Activated CD4-positive, alpha-beta T cell treated with anti-CD3 and anti-CD28 coated beads, Interleukin-2, amount 50 U/mL, for 16 hours (primary cell): Measurements from ENCODE around the gene TMEM220.
"Not testable (repeated sequence)": the region's sequence is repeated elsewhere in the genome, so short reads cannot be mapped to it uniquely, and the experiment has no call there.

Source experiments
- DNase-seq: peaks from one replicate; pipeline ENCODE4 v3.0.0-alpha.2; 2020

Gene TMEM220

GRCh38 chr17:10754861-10755591, 25.2 kb upstream of the TMEM220 start:
- DNase-seq, result no peak

GRCh38 chr17:10754109-10754508, 24.3 kb upstream of the TMEM220 start:
- DNase-seq, result peak; percentile 34

DNA sequence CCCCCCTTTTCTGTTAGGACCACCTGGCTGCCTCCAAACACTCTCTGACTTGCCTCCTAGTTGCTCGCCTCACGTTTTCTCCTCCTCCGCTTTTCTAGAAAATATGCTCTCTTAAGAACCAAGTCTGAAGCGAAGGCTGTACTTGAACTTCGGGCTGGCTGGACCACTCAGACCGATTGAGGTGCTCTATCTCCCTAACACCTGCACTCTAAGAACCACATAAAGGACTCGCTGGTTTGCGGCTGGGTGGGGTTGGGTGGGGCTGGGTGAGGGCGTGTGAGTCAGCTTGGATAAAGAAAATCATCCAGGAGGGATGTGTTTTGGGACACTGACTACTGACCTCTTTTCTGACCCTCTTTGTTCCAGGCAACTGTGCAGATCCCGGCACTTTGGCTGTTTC, 22.9 kb upstream of the TMEM220 start:
- DNase-seq, result no peak

- no peak for DNase-seq
Observed at GRCh38 chr17:10751563-10751962, 21.7 kb upstream of the TMEM220 start.

DNA sequence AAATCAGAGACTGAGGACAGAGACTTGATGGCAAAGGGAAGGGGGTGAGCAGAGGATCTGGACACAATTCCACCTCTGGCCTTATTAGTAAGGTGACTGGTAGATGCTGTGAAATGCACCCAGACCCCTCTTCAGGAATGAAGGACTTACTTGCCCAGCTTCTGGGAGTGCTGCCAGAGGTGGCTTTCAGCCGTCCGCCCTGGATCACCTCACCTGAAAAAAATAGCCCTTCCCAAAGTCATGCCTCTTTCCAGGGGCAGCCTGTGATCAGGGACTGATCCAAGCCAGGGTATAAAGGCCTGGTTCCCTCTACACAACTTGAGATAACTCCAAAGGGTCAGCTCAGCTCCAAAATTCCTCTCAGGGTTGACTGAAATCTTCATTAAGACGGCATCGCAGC, 20.4 kb upstream of the TMEM220 start:
- DNase-seq, result no peak

GRCh38 chr17:10748531-10749181, 18.8 kb upstream of the TMEM220 start:
- DNase-seq, result no peak

GRCh38 chr17:10745231-10745630, 15.4 kb upstream of the TMEM220 start:
- no peak for DNase-seq

- DNase-seq, result no peak
Observed at GRCh38 chr17:10744501-10745000, 14.7 kb upstream of the TMEM220 start.

- no peak for DNase-seq
Observed at GRCh38 chr17:10743316-10744009, 13.6 kb upstream of the TMEM220 start.

DNA sequence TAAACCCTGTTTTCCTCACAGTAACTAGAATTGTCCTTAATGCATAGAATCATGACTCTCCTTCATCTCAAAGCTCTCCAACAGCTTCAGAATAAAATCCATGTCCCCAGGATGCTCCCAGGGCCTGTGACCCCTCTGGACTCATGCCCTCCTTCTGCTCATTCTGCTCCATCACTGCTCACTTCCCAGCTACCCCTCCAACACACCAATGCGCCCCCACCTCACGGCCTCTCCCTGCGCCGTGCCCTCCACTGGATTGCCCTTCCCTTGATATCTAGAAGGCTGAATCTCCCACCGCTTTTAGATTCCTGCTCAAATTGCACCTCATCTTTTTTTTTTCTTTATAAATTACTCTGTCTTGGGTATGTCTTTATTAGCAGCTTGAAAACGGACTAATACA, 12.6 kb upstream of the TMEM220 start:
- DNase-seq, result no peak

DNA sequence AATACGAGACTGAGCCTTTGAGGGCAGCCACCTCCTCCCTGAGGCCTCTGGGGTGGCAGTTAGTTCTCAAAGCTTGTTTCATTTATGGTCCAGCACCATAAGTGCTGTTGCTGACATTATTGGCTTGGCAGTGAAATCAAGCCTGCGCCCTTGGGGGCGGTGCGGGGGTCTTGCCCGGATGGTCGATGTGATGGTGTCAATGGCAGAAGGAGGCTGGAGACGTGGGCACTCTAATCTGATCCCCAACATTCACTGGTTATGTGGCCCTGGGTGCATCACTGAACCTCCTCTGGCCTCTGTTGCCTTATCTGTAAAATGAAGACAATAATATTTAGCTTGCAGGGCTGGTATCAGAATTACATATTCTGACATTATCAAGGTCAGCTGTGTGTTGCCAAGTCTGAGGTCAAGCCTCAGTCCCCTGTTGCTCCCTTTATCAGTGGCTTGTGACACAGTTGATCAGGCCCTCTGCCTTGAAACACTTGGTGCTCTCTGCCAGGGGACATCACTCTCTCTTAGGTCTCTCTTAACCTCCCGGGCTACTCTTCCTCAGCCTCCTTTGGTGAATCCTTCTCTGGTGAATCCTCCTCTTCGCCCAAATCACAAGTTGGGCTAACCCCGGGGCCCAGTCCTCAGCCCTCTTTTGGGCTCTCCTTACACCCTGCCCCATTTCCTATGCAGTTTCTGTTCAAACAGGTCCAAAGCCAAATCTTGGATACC, 11.8 kb upstream of the TMEM220 start:
- DNase-seq, result no peak

DNA sequence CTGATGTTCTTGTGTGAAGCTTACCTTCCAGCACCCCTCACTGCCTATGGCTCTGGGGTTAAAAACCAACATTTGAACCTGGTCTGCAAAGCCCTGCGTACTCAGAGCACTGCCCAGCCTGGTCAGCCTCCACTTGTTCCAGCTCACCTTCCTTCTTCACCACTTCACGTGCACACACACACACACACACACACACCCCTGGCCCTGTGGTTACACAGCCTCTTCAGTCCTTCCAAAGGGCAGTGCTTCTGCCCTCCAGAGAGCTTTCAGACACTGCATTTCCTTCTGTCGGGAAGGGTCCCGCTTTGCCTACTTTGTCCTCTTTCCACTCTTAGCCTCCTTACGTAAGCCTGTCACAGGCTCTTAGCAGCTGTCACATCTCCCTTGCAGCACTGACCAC, 9.6 kb upstream of the TMEM220 start:
- DNase-seq, result no peak

GRCh38 chr17:10738521-10739258, 8.9 kb upstream of the TMEM220 start:
- DNase-seq, result no peak

GRCh38 chr17:10737736-10738135, 7.9 kb upstream of the TMEM220 start:
- no peak for DNase-seq

GRCh38 chr17:10737168-10737622, 7.4 kb upstream of the TMEM220 start:
- peak; percentile 44 for DNase-seq

DNA sequence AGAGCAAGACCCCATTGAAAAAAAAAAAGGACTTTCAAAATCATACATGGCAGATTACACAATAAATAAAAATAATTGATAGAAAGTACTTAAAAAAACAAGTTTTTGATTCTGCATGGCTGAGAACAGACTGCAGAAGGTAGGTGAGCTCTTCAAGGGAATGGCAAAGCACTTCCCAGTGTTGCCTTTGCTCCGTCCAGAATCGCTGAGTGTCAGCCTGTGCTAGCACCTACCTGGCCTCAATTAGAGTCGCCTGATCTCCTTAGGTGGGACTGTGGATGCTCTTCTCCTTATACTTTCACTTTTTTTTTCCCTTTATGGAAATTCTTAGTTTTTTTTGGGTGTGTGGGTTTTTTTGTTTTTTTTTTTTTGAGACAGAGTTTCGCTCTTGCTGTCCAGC, 6.0 kb upstream of the TMEM220 start:
- DNase-seq, result no peak

GRCh38 chr17:10735251-10735650, 5.4 kb upstream of the TMEM220 start:
- no peak for DNase-seq

- DNase-seq, result no peak
Observed at GRCh38 chr17:10733666-10734065, 3.8 kb upstream of the TMEM220 start.

GRCh38 chr17:10732121-10732520, 2.3 kb upstream of the TMEM220 start:
- not testable (repeated sequence) for DNase-seq

GRCh38 chr17:10731408-10731879, 1.6 kb upstream of the TMEM220 start:
- DNase-seq, result no peak

GRCh38 chr17:10730247-10730646, 424 bp upstream of the TMEM220 start:
- not testable (repeated sequence) for DNase-seq

- no peak for DNase-seq
Observed at GRCh38 chr17:10728331-10728892, 1.4 kb downstream of the TMEM220 start.
